GM15510 (cell line): ENCODE results near the gene LGR5.

Source experiments
- POLR2A ChIP-seq: IDR thresholded peaks from 3 replicates; pipeline ENCODE4 v1.6.1; 2011; ENCODE audit warnings: borderline replicate concordance; ENCODE audit not compliant: insufficient read length; ENCODE audit errors: extremely low read depth

LGR5 gene

DNA sequence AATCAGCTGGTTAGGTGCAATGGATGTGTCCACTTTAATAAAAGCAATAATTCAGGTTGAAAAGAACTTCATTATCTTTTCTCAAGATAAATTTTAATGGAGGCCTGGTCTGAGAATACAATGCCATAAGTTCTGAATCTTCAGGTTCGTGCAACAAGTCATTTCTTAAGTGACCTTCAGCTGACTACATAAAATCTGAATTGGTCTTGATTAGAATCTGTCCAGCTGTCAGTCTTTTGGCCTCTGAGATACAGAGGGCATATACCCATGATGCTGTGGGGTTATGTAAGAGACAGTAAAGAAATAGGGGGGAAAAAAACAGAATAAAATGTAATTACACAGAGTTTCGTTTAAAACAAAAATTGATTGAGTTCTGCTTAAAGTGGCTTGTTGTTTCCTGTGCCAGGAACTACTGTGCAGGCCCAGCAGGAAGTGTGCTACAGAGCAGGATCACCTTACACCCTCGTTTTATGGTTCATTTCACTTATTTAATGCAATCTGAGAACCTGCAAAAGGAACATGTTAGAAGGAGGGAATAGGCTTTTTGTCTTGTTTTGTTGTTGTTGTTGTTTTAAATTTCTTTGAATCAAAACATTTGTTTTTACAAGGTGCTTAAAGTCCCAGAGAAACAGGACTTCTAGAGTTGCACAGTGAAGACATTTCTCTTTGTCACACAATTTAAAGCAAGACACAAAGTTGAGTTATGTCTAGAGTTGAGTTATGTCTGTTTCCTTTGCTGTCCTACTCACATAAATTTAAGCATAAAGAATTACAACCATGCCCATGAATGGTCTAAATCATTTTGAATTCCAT, 64.2 kb downstream of the LGR5 start:
- no peak for TF ChIP-seq POLR2A

DNA sequence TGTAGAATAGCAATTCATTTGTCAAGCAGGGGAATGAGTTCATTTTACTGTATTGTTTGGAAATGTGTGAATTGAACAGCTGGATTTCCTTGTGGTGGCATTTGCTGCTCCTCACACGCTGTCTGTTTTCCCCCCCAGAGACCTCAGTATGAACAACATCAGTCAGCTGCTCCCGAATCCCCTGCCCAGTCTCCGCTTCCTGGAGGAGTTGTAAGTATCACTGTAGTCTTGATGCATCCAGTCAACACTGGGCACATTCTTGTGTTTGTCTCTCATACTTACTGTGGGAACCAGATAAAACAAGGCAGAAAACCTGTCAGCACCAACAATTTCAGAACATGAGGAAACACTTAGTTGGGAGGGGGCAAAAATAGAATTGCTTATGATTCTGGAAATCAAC, 64.9 kb downstream of the LGR5 start:
- TF ChIP-seq POLR2A: no peak

DNA sequence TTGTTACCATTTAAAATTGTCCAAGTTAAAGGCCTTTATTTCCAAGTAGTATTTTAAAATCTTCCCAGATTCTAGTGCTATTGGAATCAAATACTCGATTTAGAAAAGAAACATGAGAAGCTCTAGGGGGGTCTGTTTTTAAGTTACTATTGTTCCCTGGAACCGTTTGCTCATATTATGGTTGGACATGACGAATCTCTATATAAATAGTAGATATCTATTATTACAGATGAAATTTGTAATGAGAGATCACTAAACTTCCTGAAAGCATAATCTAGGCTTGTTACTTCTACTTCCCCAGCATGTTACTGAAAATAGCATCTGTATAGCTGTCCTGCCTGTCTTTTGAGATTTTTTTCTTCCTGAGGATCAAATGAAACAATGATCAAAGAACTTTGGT, 70.1 kb downstream of the LGR5 start:
- no peak for TF ChIP-seq POLR2A

DNA sequence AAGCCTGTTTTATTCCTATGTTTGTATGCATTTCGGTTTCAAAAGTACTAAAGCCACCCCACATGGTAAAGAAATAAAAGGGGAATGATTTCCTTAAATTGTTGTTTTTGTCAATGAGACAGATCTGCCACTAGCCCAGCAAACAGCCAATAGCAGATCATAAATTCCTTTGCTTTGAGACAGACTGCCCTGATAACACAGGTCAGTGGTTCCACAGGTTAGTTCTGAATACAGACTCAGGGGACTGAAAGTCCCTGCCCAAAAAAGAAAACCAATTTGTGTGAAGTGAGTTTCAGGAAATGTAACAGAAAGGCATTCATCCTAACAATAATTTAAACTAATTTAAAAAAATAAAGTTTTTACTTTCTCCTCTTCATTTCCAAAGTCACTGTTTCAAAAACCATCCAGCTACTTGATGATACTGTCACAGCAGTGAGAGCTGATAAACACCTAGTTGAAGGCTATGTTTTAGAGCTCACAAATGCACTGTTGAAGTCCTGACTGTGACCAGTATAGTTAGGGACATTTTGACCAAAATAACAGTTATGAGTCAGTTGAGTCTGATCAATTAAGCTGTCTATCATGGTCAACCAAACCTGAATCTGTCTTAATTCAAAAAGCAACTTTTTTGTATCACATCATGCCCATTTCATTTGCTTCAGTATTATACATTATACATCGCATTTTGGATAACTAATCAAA, 77.7 kb downstream of the LGR5 start:
- no peak for TF ChIP-seq POLR2A

DNA sequence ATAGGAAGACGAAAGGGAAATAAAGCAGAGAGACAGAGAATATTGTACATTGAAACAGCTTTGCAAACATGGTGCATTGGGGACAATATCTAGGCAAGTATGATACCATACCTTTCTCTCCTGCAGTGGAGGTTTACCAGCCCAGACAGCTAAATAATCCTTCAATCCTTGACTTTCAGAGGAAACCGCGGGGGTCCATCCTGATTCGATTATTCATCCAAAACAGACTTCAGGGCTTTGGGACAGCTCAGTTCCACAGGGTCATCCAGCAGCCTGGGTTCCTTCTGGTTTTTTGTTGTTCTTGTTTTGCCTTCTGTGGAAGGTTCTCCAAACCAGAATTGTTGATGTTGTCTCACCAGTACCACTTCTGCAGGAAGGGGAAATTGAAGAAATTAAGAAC, 81.5 kb downstream of the LGR5 start:
- no peak for TF ChIP-seq POLR2A

DNA sequence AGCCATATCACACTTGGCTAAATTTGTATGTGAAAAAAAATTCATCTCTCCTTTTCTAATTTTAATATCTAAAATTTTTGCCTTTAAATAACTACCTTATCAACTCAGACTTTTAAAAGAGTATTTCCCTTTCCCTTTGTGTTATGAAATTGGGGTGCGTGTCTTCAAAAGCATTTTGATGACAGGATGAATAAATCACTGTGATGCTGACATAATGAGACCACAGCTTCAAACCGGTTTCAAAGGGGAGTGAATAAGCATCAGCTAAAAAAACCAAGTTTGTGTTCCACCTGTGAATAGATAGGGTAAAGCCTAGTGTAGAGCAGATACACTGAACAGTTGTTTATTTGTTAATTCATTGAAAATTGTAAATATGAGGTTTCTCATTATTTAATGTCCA, 85.0 kb downstream of the LGR5 start:
- no peak for TF ChIP-seq POLR2A

DNA sequence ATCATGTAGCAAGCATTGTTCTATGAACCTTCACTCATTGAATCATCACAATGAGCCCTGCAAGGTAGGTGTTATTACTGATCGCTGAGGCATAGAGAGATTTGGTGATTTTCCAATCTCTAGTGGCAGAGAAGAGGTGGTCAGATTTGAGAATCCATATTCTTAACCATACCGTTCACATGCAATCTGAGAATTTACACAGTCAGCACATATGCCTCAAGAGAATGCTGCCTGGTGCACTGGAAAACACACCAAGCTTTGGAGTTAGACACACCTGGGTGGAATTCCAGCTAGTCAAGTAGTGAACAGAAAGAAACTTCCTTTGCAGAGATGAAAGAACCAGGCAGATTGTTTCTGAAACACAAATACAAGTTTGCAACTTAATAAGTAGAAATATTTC, 94.1 kb downstream of the LGR5 start:
- TF ChIP-seq POLR2A: no peak

DNA sequence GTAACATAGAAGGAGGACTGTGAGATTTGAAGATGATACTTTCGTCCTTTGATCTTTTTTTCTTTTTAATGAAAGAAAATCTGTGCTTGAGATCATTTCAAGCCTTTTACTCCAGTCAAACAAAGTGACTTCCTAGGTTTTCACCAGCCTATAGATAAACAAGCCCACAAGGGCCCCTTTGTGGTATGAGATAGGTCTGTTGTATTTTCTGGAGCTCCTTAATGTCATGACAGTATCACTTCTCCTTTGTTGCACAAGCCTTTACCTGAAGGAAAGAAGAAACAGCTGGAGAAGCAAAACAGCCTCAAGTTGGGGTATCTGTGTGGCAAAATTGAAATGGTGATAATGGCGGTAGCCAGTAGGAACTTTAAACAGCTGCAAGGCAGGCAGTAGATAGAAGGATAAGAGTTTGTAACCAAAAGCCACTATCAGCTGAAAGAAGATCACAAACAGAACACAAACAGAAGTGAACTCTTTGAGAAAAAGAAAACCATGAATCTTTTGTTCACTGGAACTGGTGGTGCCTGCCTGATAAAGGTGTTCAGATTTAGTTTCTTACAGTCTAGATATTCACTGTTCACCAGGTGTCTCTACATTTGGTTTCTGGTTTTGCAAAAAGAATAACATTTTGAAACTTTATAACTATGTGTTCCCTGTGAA, 96.8 kb downstream of the LGR5 start:
- no peak for TF ChIP-seq POLR2A

DNA sequence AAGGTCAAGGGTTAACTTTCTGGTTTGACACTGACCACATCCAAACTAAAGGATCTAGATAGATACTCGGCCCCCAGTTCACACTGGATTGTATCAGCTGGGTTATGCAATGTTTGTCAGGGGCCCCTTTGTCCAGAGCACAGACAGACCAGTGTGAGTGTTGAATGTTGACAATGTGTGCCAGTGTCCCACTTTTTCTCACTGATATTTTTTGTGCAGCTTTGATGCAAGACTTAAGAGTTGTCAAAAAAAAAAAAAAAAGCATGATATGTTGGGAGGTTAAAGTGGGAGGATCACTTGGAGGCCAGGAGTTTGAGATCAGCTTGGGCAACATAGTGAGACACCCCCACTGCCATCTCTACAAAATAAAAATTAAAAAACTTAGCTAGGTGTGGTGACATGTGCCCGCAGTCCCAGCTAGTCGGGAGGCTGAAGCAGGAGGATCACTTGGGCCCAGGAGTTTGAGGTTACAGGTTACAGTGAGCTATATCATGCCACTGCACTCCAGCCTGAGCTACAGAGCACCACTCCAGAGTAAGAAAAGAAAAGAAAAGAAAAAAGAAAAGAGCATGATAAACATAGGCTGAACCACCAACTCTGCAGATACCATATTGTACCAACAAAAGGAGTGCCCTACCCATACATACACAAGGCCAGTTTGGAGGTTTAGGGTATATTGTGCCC, 97.5 kb downstream of the LGR5 start:
- no peak for TF ChIP-seq POLR2A

DNA sequence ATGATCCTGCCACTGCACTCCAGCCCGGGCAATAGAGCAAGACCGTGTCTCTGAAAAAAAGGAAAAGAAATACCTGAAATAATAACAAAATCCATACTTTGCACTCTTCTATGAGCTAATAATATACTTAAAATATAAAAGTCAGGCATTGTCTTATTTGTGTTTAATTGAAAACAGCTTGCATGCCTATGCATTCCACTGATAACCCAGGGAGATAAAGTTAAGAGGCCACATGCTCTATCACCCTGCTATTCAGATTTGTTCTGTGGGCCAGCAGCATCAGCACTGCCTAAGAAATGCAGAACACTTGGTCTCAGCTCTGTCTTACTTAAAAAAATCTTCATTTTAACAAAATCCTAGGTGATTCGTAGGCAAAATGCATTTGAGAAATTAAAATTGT, 99.2 kb downstream of the LGR5 start:
- TF ChIP-seq POLR2A: no peak

DNA sequence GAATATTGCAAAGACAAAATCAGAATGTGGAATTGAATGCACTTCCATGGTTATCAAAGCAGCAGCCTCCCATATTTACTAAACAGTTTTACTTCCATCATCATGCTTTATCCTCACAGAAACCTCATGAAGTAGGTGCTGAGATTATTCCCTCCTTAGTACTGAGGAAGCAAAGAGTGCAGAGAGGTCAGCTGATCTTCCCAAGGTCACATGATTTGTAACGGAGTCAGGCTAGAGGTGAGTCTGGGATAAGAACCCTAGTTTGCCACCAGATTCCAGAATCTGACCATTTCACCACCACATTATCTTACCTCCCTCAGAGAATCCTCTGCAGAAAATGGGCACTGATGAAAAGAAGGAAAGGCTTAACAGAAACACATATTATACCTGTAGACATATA, 102.0 kb downstream of the LGR5 start:
- TF ChIP-seq POLR2A: no peak

DNA sequence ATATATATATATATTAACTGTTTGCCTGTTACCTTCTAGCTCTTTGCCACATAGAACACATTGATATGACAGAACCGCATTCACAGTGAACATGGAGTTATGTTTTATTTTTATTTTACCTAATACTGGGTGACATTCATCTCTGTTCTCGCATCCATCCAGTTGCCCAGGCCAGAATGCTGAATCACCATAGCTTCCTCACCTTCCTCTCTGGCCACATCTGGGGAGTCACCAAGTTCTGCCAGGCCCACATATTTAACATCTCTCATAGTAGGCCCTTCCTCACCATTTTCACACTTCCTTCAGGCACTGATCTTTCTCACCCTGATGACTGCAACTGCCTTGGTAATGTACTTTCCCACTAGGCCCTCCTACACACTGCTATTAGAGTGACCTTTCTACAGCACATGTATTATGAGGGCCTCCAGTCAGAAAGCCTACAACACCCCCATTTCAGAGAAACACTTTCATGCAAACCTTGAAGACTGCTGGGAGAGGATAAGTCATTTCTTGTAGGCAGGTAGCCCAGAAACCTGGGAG, 106.8 kb downstream of the LGR5 start:
- TF ChIP-seq POLR2A: no peak

DNA sequence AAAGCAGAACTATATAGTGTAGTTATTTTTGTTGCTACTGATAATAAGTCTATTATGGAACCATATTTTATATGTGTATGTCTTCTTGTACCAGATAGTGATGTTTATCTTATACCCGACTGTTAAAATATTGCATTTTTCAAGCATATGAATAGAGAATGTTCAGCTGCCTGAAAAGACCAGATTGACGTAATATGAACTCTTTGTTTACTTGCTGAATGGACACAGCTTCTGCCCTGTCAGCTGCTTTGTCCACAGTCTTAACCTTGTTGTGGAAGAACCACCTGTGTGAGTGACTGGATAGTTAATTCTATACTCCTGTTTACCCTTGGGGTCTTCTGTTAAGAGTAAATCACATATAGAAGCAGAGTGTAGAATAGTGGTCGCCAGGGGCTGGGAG, 109.3 kb downstream of the LGR5 start:
- no peak for TF ChIP-seq POLR2A

DNA sequence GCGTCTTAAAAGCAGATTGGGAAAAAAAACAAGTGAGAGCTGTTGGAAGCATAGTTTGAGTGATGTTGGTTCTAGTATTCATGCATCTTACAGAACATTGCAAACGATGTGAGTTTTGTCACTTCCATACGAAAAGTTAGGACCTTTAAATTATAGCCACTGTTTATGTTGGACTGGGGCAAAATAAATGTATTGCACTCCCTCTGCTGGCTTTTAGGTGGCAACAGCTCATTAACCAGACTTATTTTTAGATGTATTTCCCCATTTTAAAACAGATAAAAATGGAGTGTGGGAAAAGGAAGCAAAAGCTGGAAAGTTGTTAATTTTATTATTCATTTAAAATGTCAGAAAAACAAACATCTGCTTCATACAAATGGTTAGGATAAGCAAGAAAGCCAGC, 111.9 kb downstream of the LGR5 start:
- no peak for TF ChIP-seq POLR2A
